Esophagus squamous epithelium (tissue), 4 donors: ENCODE measurements around the gene TRIM65.
"Not testable (repeated sequence)": the region's sequence is repeated elsewhere in the genome, so short reads cannot be mapped to it uniquely, and the experiment has no call there.

Source experiments
- POLR2A ChIP-seq, 4 donors: fragments of 450-650 bp; IDR thresholded peaks; one replicate each; pipeline ENCODE4 v1.6.1; 2017; ENCODE audit warnings: antibody characterized with exemption in 4 of 4, mild to moderate bottlenecking in 4 of 4, moderate library complexity in 3 of 4
- TF ChIP-seq, protein P1 (sequence below), 6 experiments: fragments of 450-650 bp in 4 of 6; fragments of 200-600 bp in 2 of 6; sonication (generic) in 2 of 6; IDR thresholded peaks; one replicate each; pipeline ENCODE4 v1.5.1; 2016 to 2019; ENCODE audit warnings: antibody characterized with exemption in 6 of 6, mild to moderate bottlenecking in 4 of 6, moderate library complexity in 4 of 6

DNA sequence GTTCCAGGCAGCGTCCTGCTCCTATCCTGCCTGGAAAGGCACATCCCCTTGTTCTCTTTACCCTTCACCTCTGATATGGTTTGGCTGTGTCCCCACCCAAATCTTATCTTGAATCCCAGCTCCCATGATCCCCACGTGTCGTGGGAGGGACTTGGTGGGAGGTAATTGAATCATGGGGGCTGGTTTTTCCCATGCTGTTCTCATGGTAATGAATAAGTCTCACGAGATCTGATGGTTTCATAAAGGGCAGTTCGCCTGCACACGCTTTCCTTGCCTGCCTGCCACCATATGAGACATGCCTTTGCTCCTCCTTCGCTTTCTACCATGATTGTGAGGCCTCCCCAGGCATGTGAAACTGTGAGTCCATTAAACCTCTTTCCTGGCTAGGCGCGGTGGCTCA, 10.9 kb downstream of the TRIM65 start:
- TF ChIP-seq, protein P1, sequence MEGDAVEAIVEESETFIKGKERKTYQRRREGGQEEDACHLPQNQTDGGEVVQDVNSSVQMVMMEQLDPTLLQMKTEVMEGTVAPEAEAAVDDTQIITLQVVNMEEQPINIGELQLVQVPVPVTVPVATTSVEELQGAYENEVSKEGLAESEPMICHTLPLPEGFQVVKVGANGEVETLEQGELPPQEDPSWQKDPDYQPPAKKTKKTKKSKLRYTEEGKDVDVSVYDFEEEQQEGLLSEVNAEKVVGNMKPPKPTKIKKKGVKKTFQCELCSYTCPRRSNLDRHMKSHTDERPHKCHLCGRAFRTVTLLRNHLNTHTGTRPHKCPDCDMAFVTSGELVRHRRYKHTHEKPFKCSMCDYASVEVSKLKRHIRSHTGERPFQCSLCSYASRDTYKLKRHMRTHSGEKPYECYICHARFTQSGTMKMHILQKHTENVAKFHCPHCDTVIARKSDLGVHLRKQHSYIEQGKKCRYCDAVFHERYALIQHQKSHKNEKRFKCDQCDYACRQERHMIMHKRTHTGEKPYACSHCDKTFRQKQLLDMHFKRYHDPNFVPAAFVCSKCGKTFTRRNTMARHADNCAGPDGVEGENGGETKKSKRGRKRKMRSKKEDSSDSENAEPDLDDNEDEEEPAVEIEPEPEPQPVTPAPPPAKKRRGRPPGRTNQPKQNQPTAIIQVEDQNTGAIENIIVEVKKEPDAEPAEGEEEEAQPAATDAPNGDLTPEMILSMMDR (IDR thresholded peaks at IDR 0.05): not testable (repeated sequence)
- not testable (repeated sequence) for TF ChIP-seq POLR2A (IDR thresholded peaks at IDR 0.05)
